T-cell (primary cell): ENCODE data around the gene ZNF726. TPM values are rescaled to one million over a fixed set of nuclear protein-coding genes. Genes with fewer than 3 reads are reported as not detected.
"Not testable (repeated sequence)": the region's sequence is repeated elsewhere in the genome, so short reads cannot be mapped to it uniquely, and the experiment has no call there.

Experiments
- ATAC-seq, 4 experiments: fragments of 200-7000 bp in 3 of 4; fragments of 150-1000 bp in 1 of 4; cut with Tn5 transposase; replicated peaks in 1 of 4; 1 replicate in 3 of 4; 2 replicates in 1 of 4; pipeline ENCODE4 v1.10.0; 2021; ENCODE audit warnings: moderate library complexity in 3 of 4, mild to moderate bottlenecking in 2 of 4, moderate number of reproducible peaks in 1 of 4
- CTCF ChIA-PET, 2 donors: fragments of 300-600 bp; sonication (Branson Sonifier 250); formaldehyde crosslinking; loops; one replicate each; lab custom pipeline; 2022; ENCODE audit warnings: antibody characterized with exemption in 2 of 2; lab: Charles Lee
- POLR2A ChIA-PET, 2 donors: fragments of 300-600 bp; sonication (Branson Sonifier 250); formaldehyde crosslinking; loops; one replicate each; lab custom pipeline; 2022; ENCODE audit warnings: antibody characterized with exemption in 2 of 2; lab: Charles Lee
- DNase-seq, 35 experiments: peaks; one replicate each; pipeline versions ENCODE4 v3.0.0 to v3.0.0-alpha.2; 2013 to 2023
- H3K27ac ChIP-seq: one replicate; pipeline ENCODE4 v1.5.1; 2013; ENCODE audit warnings: low read length
- H3K27me3 ChIP-seq, 2 experiments: replicated peaks in 1 of 2; 1 replicate in 1 of 2; 2 replicates in 1 of 2; pipeline versions ENCODE4 v1.6.1 to v1.7.0; 2013; ENCODE audit warnings: low read length in 1 of 2, mixed read lengths in 1 of 2; ENCODE audit not compliant: control insufficient read depth in 2 of 2, insufficient read depth in 2 of 2; ENCODE audit errors: extremely low read depth in 1 of 2
- H3K36me3 ChIP-seq, 2 donors: 1 replicate in 1 of 2; 2 replicates in 1 of 2; pipeline versions ENCODE4 v1.6.1 to v1.7.0; 2013; ENCODE audit warnings: low read length in 1 of 2; ENCODE audit not compliant: control insufficient read depth in 2 of 2, insufficient read depth in 1 of 2; ENCODE audit errors: extremely low read depth in 1 of 2
- H3K4me1 ChIP-seq, 2 experiments: 1 replicate in 1 of 2; 2 replicates in 1 of 2; pipeline versions ENCODE4 v1.6.1 to v1.7.0; 2013; ENCODE audit warnings: low read length in 2 of 2, mixed read lengths in 1 of 2; ENCODE audit not compliant: insufficient read depth in 2 of 2, control insufficient read depth in 1 of 2; ENCODE audit errors: extremely low read depth in 1 of 2
- H3K4me3 ChIP-seq, 2 donors: 1 replicate in 1 of 2; 2 replicates in 1 of 2; pipeline versions ENCODE4 v1.5.1 to v1.7.0; 2013; ENCODE audit warnings: mild to moderate bottlenecking in 2 of 2, low read length in 1 of 2, moderate library complexity in 1 of 2; ENCODE audit not compliant: control insufficient read depth in 1 of 2; ENCODE audit errors: extremely low read depth in 1 of 2
- H3K9me3 ChIP-seq: 2 replicates; pipeline ENCODE4 v1.7.0; 2013
- H3K27ac Mint-ChIP-seq, 2 donors: one replicate each; pipeline ENCODE4 v1.8.0; 2020 to 2021; ENCODE audit warnings: mild to moderate bottlenecking in 2 of 2, mixed read lengths in 2 of 2
- H3K27me3 Mint-ChIP-seq, 2 donors: one replicate each; pipeline ENCODE4 v1.8.0; 2021 to 2022; ENCODE audit warnings: mixed read lengths in 2 of 2
- H3K36me3 Mint-ChIP-seq: one replicate; pipeline ENCODE4 v1.8.0; 2021; ENCODE audit warnings: mixed read lengths
- H3K4me1 Mint-ChIP-seq, 3 donors: one replicate each; pipeline ENCODE4 v1.8.0; 2020 to 2022; ENCODE audit warnings: mixed read lengths in 3 of 3, mild to moderate bottlenecking in 1 of 3
- H3K4me3 Mint-ChIP-seq, 3 donors: one replicate each; pipeline ENCODE4 v1.8.0; 2020 to 2022; ENCODE audit warnings: mild to moderate bottlenecking in 3 of 3, mixed read lengths in 3 of 3, moderate library complexity in 3 of 3
- H3K9me3 Mint-ChIP-seq, 3 donors: one replicate each; pipeline ENCODE4 v1.8.0; 2020 to 2022; ENCODE audit warnings: mixed read lengths in 3 of 3
- WGBS: methylation state at CpG from one replicate; pipeline ENCODE4 v1.1.5; 2013; ENCODE audit warnings: missing lambda C conversion rate; ENCODE audit not compliant: insufficient coverage; 5-methylcytosine and 5-hydroxymethylcytosine counted together
- total RNA-seq, 35 experiments: library from RNA in 6 of 35; stranded (reverse) in 6 of 35; fragments of 120-200 nt in 1 of 35; gene quantifications; one replicate each; pipeline versions ENCODE4 v1.2.1 to v1.2.4 and lab custom pipeline; 2013 to 2026

The ZNF726 gene
- total RNA-seq, 5 donors from 2014 or later (not counting 1 experiment from before 2014, with no cell fraction given) = 2.6 to 4.7 (median 3.3) TPM

GRCh38 chr19:23956051-23956450, 41.4 kb downstream of the ZNF726 start:
- no peak overlapping the region for H3K4me3 ChIP-seq
- no peaks in the 10 kb centered on the region for H3K4me1 Mint-ChIP-seq
- H3K4me1 ChIP-seq = no peaks in the 10 kb centered on the region
- H3K36me3 Mint-ChIP-seq = no peaks in the 10 kb centered on the region
- no peak for DNase-seq
- WGBS = 88% methylated on average over 3 of the region's 5 CpGs
- ChIA-PET POLR2A (no interaction called here), CTCF (no interaction called here)
- H3K9me3 Mint-ChIP-seq = peaks cover 4 to 17% (median 7%) of the 10 kb centered on the region in 3 donors
- no peak for ATAC-seq
- H3K4me3 Mint-ChIP-seq = no peak overlapping the region
- H3K27me3 Mint-ChIP-seq = no peaks in the 10 kb centered on the region
- no peak overlapping the region for H3K27ac Mint-ChIP-seq
- H3K27me3 ChIP-seq = no peaks in the 10 kb centered on the region
- no peaks in the 10 kb centered on the region for H3K9me3 ChIP-seq
- H3K27ac ChIP-seq = no peak overlapping the region
- no peaks in the 10 kb centered on the region for H3K36me3 ChIP-seq

GRCh38 chr19:23957660-23958281, 43.1 kb downstream of the ZNF726 start:
- no peaks in the 10 kb centered on the region for H3K4me1 Mint-ChIP-seq
- Histone ChIP-seq H3K9me3 (no peaks in the 10 kb centered on the region), H3K4me1 (no peaks in the 10 kb centered on the region), H3K27ac (no peak overlapping the region), H3K27me3 (no peaks in the 10 kb centered on the region), H3K4me3 (no peak overlapping the region), H3K36me3 (no peaks in the 10 kb centered on the region)
- no peak for DNase-seq
- H3K36me3 Mint-ChIP-seq = no peaks in the 10 kb centered on the region
- ChIA-PET CTCF (no interaction called here), POLR2A (no interaction called here)
- peaks cover 6 to 17% (median 16%) of the 10 kb centered on the region in 3 donors for H3K9me3 Mint-ChIP-seq
- WGBS = 87% methylated on average over 12 of the region's 15 CpGs
- H3K27ac Mint-ChIP-seq = no peak overlapping the region
- no peaks in the 10 kb centered on the region for H3K27me3 Mint-ChIP-seq
- H3K4me3 Mint-ChIP-seq = no peak overlapping the region
- no peak for ATAC-seq

- H3K36me3 Mint-ChIP-seq, H3K27me3 ChIP-seq, POLR2A ChIA-PET, H3K27ac Mint-ChIP-seq, H3K4me1 Mint-ChIP-seq, CTCF ChIA-PET, DNase-seq, H3K9me3 ChIP-seq, H3K27ac ChIP-seq, H3K4me3 Mint-ChIP-seq, ATAC-seq, H3K4me1 ChIP-seq, H3K36me3 ChIP-seq, H3K4me3 ChIP-seq: not testable (repeated sequence)
- Mint-ChIP-seq H3K9me3 (peaks cover 8 to 13% (median 9%) of the 10 kb centered on the region in 3 donors), H3K27me3 (peaks cover 10 to 11% of the 10 kb centered on the region in 2 donors)
- no CpG with 5 or more reads among the region's 20 CpGs for WGBS
These were observed 48.7 kb downstream of the ZNF726 start for GRCh38 chr19:23963396-23963795.

- POLR2A ChIA-PET, H3K27ac ChIP-seq, H3K36me3 Mint-ChIP-seq, H3K27me3 ChIP-seq, DNase-seq, H3K9me3 ChIP-seq, H3K27ac Mint-ChIP-seq, H3K4me1 Mint-ChIP-seq, H3K36me3 ChIP-seq, H3K4me3 Mint-ChIP-seq, H3K4me3 ChIP-seq, ATAC-seq, CTCF ChIA-PET, H3K4me1 ChIP-seq: not testable (repeated sequence)
- Mint-ChIP-seq H3K27me3 (peaks cover 15 to 16% of the 10 kb centered on the region in 2 donors), H3K9me3 (peaks cover 8 to 13% (median 9%) of the 10 kb centered on the region in 3 donors)
- WGBS = 94% methylated on average over 12 of the region's 25 CpGs
These were observed 49.2 kb downstream of the ZNF726 start for GRCh38 chr19:23963881-23964280.

GRCh38 chr19:23964334-23964733, 49.6 kb downstream of the ZNF726 start:
- H3K27ac ChIP-seq, H3K4me3 Mint-ChIP-seq, H3K27ac Mint-ChIP-seq, H3K27me3 ChIP-seq, CTCF ChIA-PET, DNase-seq, H3K9me3 ChIP-seq, H3K4me3 ChIP-seq, H3K4me1 ChIP-seq, ATAC-seq, POLR2A ChIA-PET, H3K36me3 Mint-ChIP-seq, H3K4me1 Mint-ChIP-seq, H3K36me3 ChIP-seq: not testable (repeated sequence)
- H3K9me3 Mint-ChIP-seq = peaks cover 8 to 13% (median 9%) of the 10 kb centered on the region in 3 donors
- 97% methylated on average over 11 of the region's 26 CpGs for WGBS
- peaks cover 16 to 17% of the 10 kb centered on the region in 2 donors for H3K27me3 Mint-ChIP-seq

- Histone ChIP-seq H3K27ac (no peak overlapping the region), H3K36me3 (no peaks in the 10 kb centered on the region), H3K27me3 (peaks cover 0 to 18% of the 10 kb centered on the region in 2 experiments), H3K9me3 (no peaks in the 10 kb centered on the region), H3K4me1 (peaks cover 0 to 9% of the 10 kb centered on the region in 2 experiments), H3K4me3 (no peak overlapping the region)
- ATAC-seq (no peak), DNase-seq (no peak)
- WGBS = no CpG with 5 or more reads among the region's 2 CpGs
- peaks cover 43 to 47% of the 10 kb centered on the region in 2 donors for H3K27me3 Mint-ChIP-seq
- ChIA-PET POLR2A (no interaction called here), CTCF (no interaction called here)
- peaks cover 0 to 3% (median 0%) of the 10 kb centered on the region in 3 donors for H3K9me3 Mint-ChIP-seq
- H3K4me3 Mint-ChIP-seq = no peak overlapping the region
- H3K4me1 Mint-ChIP-seq = peaks cover 0 to 7% (median 6%) of the 10 kb centered on the region in 3 donors
- H3K27ac Mint-ChIP-seq = no peak overlapping the region
- no peaks in the 10 kb centered on the region for H3K36me3 Mint-ChIP-seq
These were observed 54.9 kb downstream of the ZNF726 start for GRCh38 chr19:23969630-23970029.
